GM18951 (cell line): ENCODE results near the gene CXADR.
"Not testable (repeated sequence)": the region's sequence is repeated elsewhere in the genome, so short reads cannot be mapped to it uniquely, and the experiment has no call there.

ENCODE experiments used
- POLR2A ChIP-seq: IDR thresholded peaks from 4 replicates; pipeline ENCODE4 v1.6.1; 2011; ENCODE audit warnings: mild to moderate bottlenecking; ENCODE audit not compliant: insufficient read length, insufficient read depth; ENCODE audit errors: extremely low read depth
- in situ Hi-C: fragments of 300-500 bp; cut with MboI; formaldehyde crosslinking; loops from one replicate; pipeline ENCODE4 v1.12.0; 2022; ENCODE audit warnings: low sequenced_read_pairs, mixed read lengths, inconsistent platforms; ENCODE audit not compliant: unreplicated experiment

Gene CXADR

DNA sequence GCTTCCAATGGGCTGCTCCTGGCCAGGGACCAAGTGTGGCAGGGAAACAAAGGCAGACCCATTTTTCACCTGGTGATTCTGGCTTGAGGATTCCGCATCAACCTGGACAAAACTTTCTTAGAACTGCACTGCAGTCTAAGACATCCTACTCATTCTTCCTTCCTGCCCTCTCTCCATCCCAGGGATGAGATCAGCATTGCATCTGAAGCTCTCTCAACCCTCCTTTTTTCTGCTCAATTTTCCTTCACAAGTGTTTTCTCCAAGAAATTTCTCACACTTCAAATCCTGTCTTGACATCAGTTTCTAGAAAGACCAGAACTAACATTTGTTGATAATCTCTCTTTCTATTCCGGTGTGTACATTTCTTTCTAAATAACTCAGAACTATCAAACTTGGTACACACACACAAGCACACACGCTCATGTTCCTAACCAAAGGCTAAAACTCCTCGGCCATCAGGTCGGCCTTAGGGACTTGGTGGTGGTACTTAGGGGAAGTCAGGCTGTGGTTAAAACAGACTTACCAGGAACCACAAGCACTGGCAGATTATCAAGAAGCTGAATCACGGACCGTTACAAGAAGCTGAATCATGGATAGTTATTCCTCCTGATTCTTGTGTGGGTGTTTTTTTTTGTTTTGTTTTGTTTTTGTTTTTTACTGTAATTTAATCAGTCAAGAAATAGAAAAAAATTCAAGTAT, 21.0 kb upstream of the CXADR start:
- TF ChIP-seq POLR2A: no peak
- in situ Hi-C loops: no loop called here

DNA sequence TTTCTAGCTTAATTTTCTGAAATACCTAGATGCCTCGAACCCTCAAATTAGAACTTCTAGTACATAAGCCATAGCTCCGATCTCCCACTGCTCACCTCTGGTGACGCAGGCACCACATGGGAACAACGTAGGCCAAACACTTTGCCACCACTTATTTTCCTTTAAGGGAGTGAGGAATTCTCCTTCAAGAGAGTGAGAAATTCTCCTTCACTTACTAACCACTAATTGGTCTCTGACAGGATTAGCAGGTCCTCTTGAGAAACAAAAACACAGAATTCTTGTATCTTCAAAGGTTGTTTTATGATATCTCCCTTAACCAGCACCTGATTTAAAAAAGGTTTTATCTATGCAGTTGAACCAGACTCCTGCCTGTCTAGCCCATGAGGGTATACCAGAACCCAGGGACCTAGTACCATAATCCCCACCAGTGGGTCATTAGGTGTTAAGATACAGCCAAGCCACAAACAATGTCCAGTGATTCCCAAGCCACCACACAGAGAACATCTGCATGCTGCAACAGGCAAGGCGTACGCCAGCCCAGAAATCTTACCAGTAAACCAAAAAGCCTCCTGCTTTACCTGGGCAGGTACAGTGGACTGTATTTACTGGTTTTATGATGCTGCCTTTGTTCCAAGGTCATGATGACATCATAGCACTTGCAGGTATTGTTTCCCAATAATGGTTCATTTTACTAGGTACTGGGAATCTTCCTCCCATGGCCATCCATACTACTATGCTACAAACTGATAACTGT, 20.3 kb upstream of the CXADR start:
- in situ Hi-C loops: no loop called here
- no peak for TF ChIP-seq POLR2A

DNA sequence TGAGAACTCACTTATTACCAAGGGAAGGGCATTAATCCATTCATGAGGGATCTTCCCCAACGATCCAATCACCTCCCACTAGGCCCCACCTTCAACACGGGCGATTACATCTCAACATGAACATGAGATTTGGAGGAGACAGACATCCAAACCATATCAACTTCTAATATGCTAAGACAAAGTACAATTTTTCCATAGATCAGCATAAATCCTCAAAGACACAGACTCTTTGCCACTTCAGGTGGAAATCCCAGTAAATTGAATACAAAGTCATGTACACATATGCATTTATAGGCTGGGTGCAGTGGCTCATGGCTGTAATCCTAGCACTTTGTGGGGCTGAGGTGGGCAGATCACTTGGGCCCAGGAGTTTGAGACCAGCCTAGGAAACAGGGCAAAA, 18.8 kb upstream of the CXADR start:
- TF ChIP-seq POLR2A: no peak
- in situ Hi-C loops: no loop called here

DNA sequence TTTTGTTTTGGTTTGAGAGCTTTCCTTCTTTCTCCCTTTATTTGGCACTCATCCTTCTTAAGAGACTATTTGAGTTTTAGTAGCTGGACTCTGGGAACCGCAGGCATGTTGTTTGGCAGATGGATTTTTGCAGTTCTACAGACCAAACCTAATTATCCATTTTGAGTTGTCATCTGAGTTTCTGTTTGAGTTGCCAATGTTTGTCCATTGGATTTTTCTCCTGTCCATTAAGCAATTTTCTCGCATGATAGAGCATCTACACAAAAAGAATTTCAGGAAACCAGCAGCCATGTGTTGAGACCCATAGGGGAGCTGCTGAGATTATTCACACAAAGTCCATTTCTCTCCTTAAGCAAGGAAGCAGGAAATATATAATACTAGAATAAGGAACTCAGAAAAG, 17.2 kb upstream of the CXADR start:
- TF ChIP-seq POLR2A: no peak
- in situ Hi-C loops: no loop called here

DNA sequence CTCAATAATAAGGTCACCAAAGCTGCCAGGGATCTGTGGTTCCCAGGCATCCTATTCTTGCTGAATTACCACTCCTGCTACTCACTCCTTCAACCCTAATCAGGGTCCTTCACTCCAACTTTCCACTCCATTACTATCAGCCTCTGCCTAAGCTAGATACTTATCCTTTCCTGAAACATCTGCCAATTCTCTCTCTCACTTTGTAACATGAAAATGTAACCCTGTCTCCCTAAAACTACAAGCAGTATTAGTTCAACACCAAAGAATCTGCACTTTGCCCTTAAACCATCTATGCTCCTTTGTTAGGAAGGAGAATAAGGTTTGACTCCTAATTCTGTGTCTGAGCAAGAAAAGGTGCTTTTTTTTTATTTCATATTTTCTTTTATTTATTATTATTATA, 15.5 kb upstream of the CXADR start:
- in situ Hi-C loops: no loop called here
- TF ChIP-seq POLR2A: no peak

DNA sequence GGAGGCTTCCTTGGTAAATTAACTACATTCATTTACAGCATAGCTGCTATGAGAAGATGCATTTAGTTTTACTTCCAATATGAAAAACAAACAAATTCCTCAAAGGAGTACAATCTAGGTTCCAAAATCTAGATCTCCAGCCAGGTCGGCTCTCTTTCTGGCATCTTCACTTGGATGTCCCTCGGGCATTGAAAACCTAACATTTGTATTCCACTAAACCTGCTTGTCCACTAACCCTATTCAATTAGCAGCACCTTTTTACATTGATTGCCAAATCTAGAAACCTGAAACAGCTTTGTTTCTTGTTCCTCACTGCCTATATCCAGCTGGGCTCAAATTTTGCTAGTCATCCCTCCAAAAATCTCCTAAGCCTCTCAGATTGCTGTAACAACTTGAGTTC, 14.3 kb upstream of the CXADR start:
- TF ChIP-seq POLR2A: no peak

DNA sequence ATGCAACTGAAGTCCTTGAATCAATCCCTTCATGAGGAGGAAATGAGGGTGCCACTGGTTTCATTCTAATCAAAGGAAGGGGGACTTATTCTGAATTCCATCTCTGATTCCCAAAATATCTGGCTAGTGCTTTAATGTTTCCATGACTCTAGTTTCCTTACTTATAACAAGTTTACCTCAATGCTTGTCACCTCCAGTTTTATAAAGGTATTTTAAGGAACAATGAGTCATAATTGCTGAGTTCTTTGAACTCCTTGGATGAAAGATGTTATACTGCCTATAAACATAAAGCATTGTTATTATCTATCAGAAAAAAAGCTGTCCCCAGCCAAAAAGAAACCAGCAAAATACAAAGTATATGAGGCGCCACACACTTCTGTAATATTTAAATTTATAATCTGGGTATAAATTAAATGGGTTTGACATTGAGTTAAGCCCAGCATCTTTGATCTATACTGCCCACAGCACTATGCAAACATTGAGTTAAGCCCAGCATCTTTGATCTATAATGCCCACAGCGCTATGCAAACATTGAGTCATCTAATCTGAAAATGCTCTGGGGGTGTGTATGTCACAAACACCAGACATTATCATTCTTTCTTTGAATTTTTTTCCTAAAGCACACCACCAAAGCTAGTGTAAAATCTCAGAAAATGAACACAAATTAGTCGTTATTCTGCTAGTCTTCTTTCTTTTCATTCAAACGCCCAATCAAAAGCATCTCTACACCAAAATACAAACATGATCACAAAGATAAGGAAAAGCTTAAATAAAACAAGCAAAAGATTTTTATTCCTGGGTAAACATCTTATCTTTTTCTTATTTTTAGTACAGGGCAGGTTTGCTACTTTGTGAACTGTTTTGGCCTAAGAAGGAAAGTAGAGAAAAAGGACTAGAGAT, 11.5 kb upstream of the CXADR start:
- TF ChIP-seq POLR2A: no peak
- in situ Hi-C loops: no loop called here

More for the DNA sequence above, 14.3 kb upstream of the CXADR start:
- in situ Hi-C loops: no loop called here

DNA sequence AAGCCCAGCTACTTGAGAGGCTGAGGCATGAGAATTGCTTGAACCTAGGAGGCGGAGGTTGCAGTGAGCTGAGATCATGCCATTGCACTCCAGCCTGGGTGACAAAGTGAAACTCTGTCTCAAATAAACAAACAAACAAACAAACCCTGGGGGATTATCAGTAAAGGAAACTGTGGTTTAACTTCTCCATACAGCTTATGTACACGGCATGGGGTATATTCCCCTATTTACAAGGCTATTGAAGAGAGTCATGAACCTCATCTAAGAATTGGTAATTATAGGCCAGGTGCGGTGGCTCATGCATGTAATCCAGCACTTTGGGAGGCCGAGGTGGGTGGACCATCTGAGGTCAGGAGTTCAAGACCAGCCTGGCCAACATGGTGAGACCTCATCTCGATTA, 9.9 kb upstream of the CXADR start:
- in situ Hi-C loops: not testable (repeated sequence)

DNA sequence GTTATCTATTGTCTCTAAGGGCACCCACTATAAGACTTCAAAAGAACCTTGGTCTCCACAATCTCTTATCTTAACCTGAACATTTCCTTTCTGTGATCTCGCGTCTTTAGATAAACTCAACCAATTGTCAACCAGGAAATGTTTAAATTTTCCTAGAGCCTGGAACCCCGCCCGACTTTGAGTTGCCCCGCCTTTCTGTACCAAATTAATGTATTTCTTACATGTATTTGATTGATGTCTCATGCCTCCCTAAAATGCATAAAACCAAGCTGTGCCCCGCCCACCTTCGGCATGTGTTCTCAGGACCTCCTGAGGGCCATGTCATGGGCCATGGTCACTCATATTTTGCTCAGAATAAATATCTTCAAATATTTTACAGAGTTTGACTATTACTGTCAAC, 5.9 kb upstream of the CXADR start:
- in situ Hi-C loops: no loop called here
- no peak for TF ChIP-seq POLR2A

DNA sequence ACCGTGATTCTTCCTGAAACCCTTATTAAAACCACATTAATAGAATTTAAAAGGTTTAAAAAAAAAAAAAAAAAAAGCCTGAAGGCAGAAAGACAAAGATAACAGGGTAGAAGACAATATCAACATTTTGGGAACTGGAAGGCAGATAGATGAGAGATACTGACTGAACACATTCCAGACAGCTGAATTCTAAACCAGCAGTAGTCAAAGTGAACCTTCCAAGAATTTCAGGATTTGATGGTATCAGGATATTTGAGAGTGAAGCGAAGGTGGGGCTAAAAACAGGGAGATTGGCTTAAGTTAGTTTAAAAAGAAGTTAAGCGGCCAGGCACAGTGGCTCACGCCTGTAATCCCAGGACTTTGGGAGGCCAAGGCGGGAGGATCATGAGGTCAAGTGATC, 5.3 kb upstream of the CXADR start:
- no peak for TF ChIP-seq POLR2A
- in situ Hi-C loops: no loop called here

DNA sequence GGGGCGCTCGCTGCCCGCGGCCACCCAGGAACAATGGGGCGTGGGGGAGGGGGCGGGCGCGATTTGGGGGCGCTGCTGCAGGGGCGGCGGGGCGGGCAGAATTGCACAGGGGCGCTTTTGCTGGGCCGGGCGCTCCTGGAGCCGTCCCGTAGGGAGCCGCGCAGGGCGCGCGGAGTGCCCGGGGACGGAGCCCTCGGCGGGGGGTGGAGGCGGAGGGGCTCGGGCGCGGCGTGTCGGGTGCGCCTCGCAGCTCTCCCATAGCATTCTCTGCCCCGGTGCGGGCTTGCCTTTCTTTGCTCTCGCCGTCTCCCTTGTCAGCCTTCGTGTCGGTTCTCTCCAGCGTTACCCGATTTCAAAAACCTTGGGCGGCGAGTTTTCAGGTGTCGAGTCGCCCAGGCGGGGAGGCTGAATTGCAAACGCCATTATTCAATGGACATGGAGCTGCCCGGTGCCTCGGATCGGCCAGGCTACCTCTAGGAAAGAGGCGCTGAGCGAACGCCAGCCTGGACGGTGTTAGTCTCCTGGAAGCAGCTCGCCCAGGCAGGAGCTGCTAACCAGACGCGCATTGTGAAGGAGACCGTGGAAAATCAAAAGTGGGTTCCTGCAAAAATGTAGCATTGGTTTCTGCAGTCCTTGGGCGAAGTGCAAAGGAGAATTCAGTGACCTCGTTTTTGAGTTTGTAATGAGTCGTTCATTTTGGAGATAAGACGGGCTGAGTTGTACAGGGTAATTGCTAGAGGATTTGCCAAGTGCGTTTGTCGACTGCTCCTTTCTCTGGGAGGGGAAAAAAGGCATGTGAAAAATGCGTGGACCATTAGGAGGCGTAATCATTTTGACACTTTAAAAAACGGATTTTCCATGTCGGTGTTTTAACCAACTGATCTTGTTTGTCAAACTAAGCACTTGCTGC, 626 bp downstream of the CXADR start:
- no peak for TF ChIP-seq POLR2A
- in situ Hi-C loops: no loop called here

DNA sequence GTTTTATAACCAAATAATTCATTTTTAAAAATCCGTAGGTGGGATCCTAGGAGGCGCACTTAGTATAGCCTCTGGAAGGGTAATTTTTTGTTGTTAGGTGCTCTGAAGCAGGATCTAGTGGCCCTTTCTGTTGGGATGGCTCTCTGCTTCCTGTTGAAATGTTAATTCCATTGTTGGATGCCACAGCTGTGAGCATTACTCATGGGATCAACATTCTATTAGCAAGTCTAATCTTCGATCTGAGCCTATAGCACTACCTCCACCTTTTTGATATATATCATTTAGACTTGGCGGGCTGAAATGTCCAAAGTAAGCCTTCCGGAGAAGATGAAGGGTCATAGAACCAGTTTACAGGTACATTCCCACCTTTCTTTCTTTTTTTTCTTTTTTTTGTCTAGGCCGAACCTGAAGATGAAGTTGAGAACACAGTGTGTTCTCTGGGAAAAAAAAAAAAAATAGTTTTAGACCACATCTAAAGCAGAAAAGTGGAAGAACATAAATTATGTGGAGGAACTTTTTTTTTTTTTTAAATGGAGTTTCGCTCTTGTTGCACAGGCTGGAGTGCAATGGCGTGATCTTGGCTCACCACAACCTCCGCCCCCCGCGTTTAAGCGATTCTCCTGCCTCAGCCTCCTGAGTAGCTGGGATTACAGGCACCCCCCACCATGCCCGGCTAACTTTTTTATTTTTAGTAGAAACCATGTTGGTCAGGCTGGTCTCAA, 1.4 kb downstream of the CXADR start:
- in situ Hi-C loops: no loop called here
- TF ChIP-seq POLR2A: no peak

DNA sequence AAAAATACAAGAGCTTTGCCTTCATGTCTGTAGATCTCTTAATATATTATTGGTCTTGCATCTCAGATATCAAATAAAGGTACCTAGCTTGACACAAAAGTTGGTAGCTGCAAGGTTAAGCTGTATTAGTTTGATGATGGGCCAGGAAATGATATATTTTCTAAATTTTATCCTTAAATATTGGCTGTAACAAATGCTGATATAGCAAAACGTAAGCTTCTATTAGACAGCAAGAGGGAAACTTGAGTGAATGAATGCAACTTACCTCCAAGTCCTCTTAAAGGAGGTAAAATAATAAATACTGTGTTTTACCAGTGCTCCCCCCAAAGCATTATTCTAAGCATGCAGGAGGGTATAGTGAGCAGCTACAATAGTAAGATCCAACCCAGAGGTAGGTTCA, 4.2 kb downstream of the CXADR start:
- in situ Hi-C loops: not testable (repeated sequence)
